ENCODE results near the gene LRP5.

The LRP5 gene

GRCh38 chr11:68352591-68352990, 40.2 kb downstream of the LRP5 start:
- no peak overlapping the region for H3K4me3 ChIP-seq (ENCODE audit: low read depth, low read length)
- no peak for DNase-seq (ENCODE audit: low read depth)
- TF ChIP-seq CTCF (IDR thresholded peaks at IDR 0.05; ENCODE audit: insufficient read depth, low read depth, low read length, missing control alignments), result no peak

- no peak overlapping the region for H3K4me3 ChIP-seq (ENCODE audit: low read depth, low read length)
- no peak for TF ChIP-seq CTCF (IDR thresholded peaks at IDR 0.05; ENCODE audit: insufficient read depth, low read depth, low read length, missing control alignments)
- DNase-seq (ENCODE audit: low read depth), result no peak
Observed at GRCh38 chr11:68353118-68353517, 40.7 kb downstream of the LRP5 start.

GRCh38 chr11:68353669-68354068, 41.3 kb downstream of the LRP5 start:
- no peak overlapping the region for H3K4me3 ChIP-seq (ENCODE audit: low read depth, low read length)
- DNase-seq (ENCODE audit: low read depth), result no peak
- TF ChIP-seq CTCF (IDR thresholded peaks at IDR 0.05; ENCODE audit: insufficient read depth, low read depth, low read length, missing control alignments), result no peak

- TF ChIP-seq CTCF (IDR thresholded peaks at IDR 0.05; ENCODE audit: insufficient read depth, low read depth, low read length, missing control alignments), result no peak
- DNase-seq (ENCODE audit: low read depth), result no peak
- H3K4me3 ChIP-seq (ENCODE audit: low read depth, low read length), result no peak overlapping the region
Observed at GRCh38 chr11:68354148-68354872, 41.9 kb downstream of the LRP5 start.

GRCh38 chr11:68355471-68355870, 43.1 kb downstream of the LRP5 start:
- no peak overlapping the region for H3K4me3 ChIP-seq (ENCODE audit: low read depth, low read length)
- TF ChIP-seq CTCF (IDR thresholded peaks at IDR 0.05; ENCODE audit: insufficient read depth, low read depth, low read length, missing control alignments), result no peak
- DNase-seq (ENCODE audit: low read depth), result no peak

- H3K4me3 ChIP-seq (ENCODE audit: low read depth, low read length), result no peak overlapping the region
- DNase-seq (ENCODE audit: low read depth), result no peak
- no peak for TF ChIP-seq CTCF (IDR thresholded peaks at IDR 0.05; ENCODE audit: insufficient read depth, low read depth, low read length, missing control alignments)
Observed at GRCh38 chr11:68357568-68357967, 45.2 kb downstream of the LRP5 start.

GRCh38 chr11:68358416-68358815, 46.0 kb downstream of the LRP5 start:
- TF ChIP-seq CTCF (IDR thresholded peaks at IDR 0.05; ENCODE audit: insufficient read depth, low read depth, low read length, missing control alignments), result no peak
- DNase-seq (ENCODE audit: low read depth), result peak; percentile 40
- H3K4me3 ChIP-seq (ENCODE audit: low read depth, low read length), result no peak overlapping the region
